ENCODE measurements around the gene UBR4. TPM values are rescaled to one million over a fixed set of nuclear protein-coding genes. Genes with fewer than 3 reads are reported as not detected.

UBR4 gene
- total and polyA plus RNA-seq, 4 donors: 103 to 182 (median 123) TPM

- H3K27me3 ChIP-seq (ENCODE audit: control insufficient read depth, insufficient read depth, low read length): no peaks in the 10 kb centered on the region
- no peaks in the 10 kb centered on the region for H3K9me3 ChIP-seq (ENCODE audit: control insufficient read depth, insufficient read depth, low read length)
- DNase-seq (ENCODE audit: low read depth in 4 of 6, low spot score in 6 of 6): no peak
- 89% methylated on average over 3 of the region's 3 CpGs for WGBS (ENCODE audit: insufficient coverage)
- H3K4me3 ChIP-seq (ENCODE audit: low read depth, low read length): no peak overlapping the region
- H3K4me1 ChIP-seq (ENCODE audit: control insufficient read depth, insufficient read depth, low read length): peaks cover 18% of the 10 kb centered on the region
- H3K36me3 ChIP-seq (ENCODE audit: control insufficient read depth, insufficient read depth, low read length): peaks cover 4% of the 10 kb centered on the region
- H3K27ac ChIP-seq (ENCODE audit: low read depth, low read length): no peak overlapping the region
These were observed 3.1 kb downstream of the UBR4 start for GRCh38 chr1:19206947-19207346.

GRCh38 chr1:19205845-19206244 lies 4.2 kb downstream of the UBR4 start:
- H3K27ac ChIP-seq (ENCODE audit: low read depth, low read length): no peak overlapping the region
- no peak overlapping the region for H3K4me3 ChIP-seq (ENCODE audit: low read depth, low read length)
- peaks cover 4% of the 10 kb centered on the region for H3K36me3 ChIP-seq (ENCODE audit: control insufficient read depth, insufficient read depth, low read length)
- peaks cover 15% of the 10 kb centered on the region for H3K4me1 ChIP-seq (ENCODE audit: control insufficient read depth, insufficient read depth, low read length)
- no CpG with 5 or more reads among the region's 5 CpGs for WGBS (ENCODE audit: insufficient coverage)
- H3K9me3 ChIP-seq (ENCODE audit: control insufficient read depth, insufficient read depth, low read length): no peaks in the 10 kb centered on the region
- H3K27me3 ChIP-seq (ENCODE audit: control insufficient read depth, insufficient read depth, low read length): no peaks in the 10 kb centered on the region
- no peak for DNase-seq (ENCODE audit: low read depth in 4 of 6, low spot score in 6 of 6)

GRCh38 chr1:19205403-19205802 lies 4.7 kb downstream of the UBR4 start:
- H3K9me3 ChIP-seq (ENCODE audit: control insufficient read depth, insufficient read depth, low read length): no peaks in the 10 kb centered on the region
- H3K36me3 ChIP-seq (ENCODE audit: control insufficient read depth, insufficient read depth, low read length): peaks cover 4% of the 10 kb centered on the region
- no peaks in the 10 kb centered on the region for H3K27me3 ChIP-seq (ENCODE audit: control insufficient read depth, insufficient read depth, low read length)
- WGBS (ENCODE audit: insufficient coverage): 100% methylated on average over 1 of the region's 1 CpG
- peaks cover 17% of the 10 kb centered on the region for H3K4me1 ChIP-seq (ENCODE audit: control insufficient read depth, insufficient read depth, low read length)
- H3K4me3 ChIP-seq (ENCODE audit: low read depth, low read length): no peak overlapping the region
- DNase-seq (ENCODE audit: low read depth in 4 of 6, low spot score in 6 of 6): no peak
- no peak overlapping the region for H3K27ac ChIP-seq (ENCODE audit: low read depth, low read length)

- H3K4me3 ChIP-seq (ENCODE audit: low read depth, low read length): no peak overlapping the region
- peaks cover 20% of the 10 kb centered on the region for H3K4me1 ChIP-seq (ENCODE audit: control insufficient read depth, insufficient read depth, low read length)
- H3K27me3 ChIP-seq (ENCODE audit: control insufficient read depth, insufficient read depth, low read length): no peaks in the 10 kb centered on the region
- H3K27ac ChIP-seq (ENCODE audit: low read depth, low read length): no peak overlapping the region
- H3K36me3 ChIP-seq (ENCODE audit: control insufficient read depth, insufficient read depth, low read length): peaks cover 6% of the 10 kb centered on the region
- no peak for DNase-seq (ENCODE audit: low read depth in 4 of 6, low spot score in 6 of 6)
- H3K9me3 ChIP-seq (ENCODE audit: control insufficient read depth, insufficient read depth, low read length): no peaks in the 10 kb centered on the region
- 100% methylated on average over 2 of the region's 6 CpGs for WGBS (ENCODE audit: insufficient coverage)
These were observed 5.4 kb downstream of the UBR4 start for GRCh38 chr1:19204446-19205266.

- Histone ChIP-seq H3K36me3 (ENCODE audit: control insufficient read depth, insufficient read depth, low read length) (peaks cover 8% of the 10 kb centered on the region), H3K4me1 (ENCODE audit: control insufficient read depth, insufficient read depth, low read length) (peaks cover 20% of the 10 kb centered on the region), H3K9me3 (ENCODE audit: control insufficient read depth, insufficient read depth, low read length) (no peaks in the 10 kb centered on the region), H3K27me3 (ENCODE audit: control insufficient read depth, insufficient read depth, low read length) (no peaks in the 10 kb centered on the region), H3K27ac (ENCODE audit: low read depth, low read length) (no peak overlapping the region), H3K4me3 (ENCODE audit: low read depth, low read length) (no peak overlapping the region)
- WGBS (ENCODE audit: insufficient coverage): no CpG with 5 or more reads among the region's 2 CpGs
- DNase-seq (ENCODE audit: low read depth in 4 of 6, low spot score in 6 of 6): peak in 4 of 6 donors; percentile 14 to 49 (median 23)
These were observed 6.6 kb downstream of the UBR4 start for GRCh38 chr1:19203440-19203839.

GRCh38 chr1:19202396-19202795 lies 7.7 kb downstream of the UBR4 start:
- Histone ChIP-seq H3K27me3 (ENCODE audit: control insufficient read depth, insufficient read depth, low read length) (no peaks in the 10 kb centered on the region), H3K4me1 (ENCODE audit: control insufficient read depth, insufficient read depth, low read length) (peaks cover 20% of the 10 kb centered on the region), H3K36me3 (ENCODE audit: control insufficient read depth, insufficient read depth, low read length) (peaks cover 12% of the 10 kb centered on the region), H3K4me3 (ENCODE audit: low read depth, low read length) (no peak overlapping the region), H3K27ac (ENCODE audit: low read depth, low read length) (no peak overlapping the region), H3K9me3 (ENCODE audit: control insufficient read depth, insufficient read depth, low read length) (no peaks in the 10 kb centered on the region)
- 93% methylated on average over 2 of the region's 3 CpGs for WGBS (ENCODE audit: insufficient coverage)
- DNase-seq (ENCODE audit: low read depth in 4 of 6, low spot score in 6 of 6): no peak

GRCh38 chr1:19199969-19200604 lies 10.0 kb downstream of the UBR4 start:
- DNase-seq (ENCODE audit: low read depth in 4 of 6, low spot score in 6 of 6): no peak
- Histone ChIP-seq H3K9me3 (ENCODE audit: control insufficient read depth, insufficient read depth, low read length) (no peaks in the 10 kb centered on the region), H3K36me3 (ENCODE audit: control insufficient read depth, insufficient read depth, low read length) (peaks cover 23% of the 10 kb centered on the region), H3K27ac (ENCODE audit: low read depth, low read length) (no peak overlapping the region), H3K4me1 (ENCODE audit: control insufficient read depth, insufficient read depth, low read length) (peaks cover 20% of the 10 kb centered on the region), H3K27me3 (ENCODE audit: control insufficient read depth, insufficient read depth, low read length) (no peaks in the 10 kb centered on the region), H3K4me3 (ENCODE audit: low read depth, low read length) (no peak overlapping the region)
- 50% methylated on average over 1 of the region's 4 CpGs for WGBS (ENCODE audit: insufficient coverage)

GRCh38 chr1:19199329-19199968 lies 10.6 kb downstream of the UBR4 start:
- H3K27ac ChIP-seq (ENCODE audit: low read depth, low read length): no peak overlapping the region
- no peak overlapping the region for H3K4me3 ChIP-seq (ENCODE audit: low read depth, low read length)
- H3K27me3 ChIP-seq (ENCODE audit: control insufficient read depth, insufficient read depth, low read length): no peaks in the 10 kb centered on the region
- H3K36me3 ChIP-seq (ENCODE audit: control insufficient read depth, insufficient read depth, low read length): peaks cover 28% of the 10 kb centered on the region
- WGBS (ENCODE audit: insufficient coverage): no CpG with 5 or more reads among the region's 4 CpGs
- H3K4me1 ChIP-seq (ENCODE audit: control insufficient read depth, insufficient read depth, low read length): peaks cover 20% of the 10 kb centered on the region
- DNase-seq (ENCODE audit: low read depth in 4 of 6, low spot score in 6 of 6): no peak
- no peaks in the 10 kb centered on the region for H3K9me3 ChIP-seq (ENCODE audit: control insufficient read depth, insufficient read depth, low read length)

GRCh38 chr1:19198820-19199219 lies 11.2 kb downstream of the UBR4 start:
- no CpG with 5 or more reads among the region's 4 CpGs for WGBS (ENCODE audit: insufficient coverage)
- H3K27me3 ChIP-seq (ENCODE audit: control insufficient read depth, insufficient read depth, low read length): no peaks in the 10 kb centered on the region
- no peak overlapping the region for H3K27ac ChIP-seq (ENCODE audit: low read depth, low read length)
- H3K4me1 ChIP-seq (ENCODE audit: control insufficient read depth, insufficient read depth, low read length): peaks cover 20% of the 10 kb centered on the region
- peaks cover 31% of the 10 kb centered on the region for H3K36me3 ChIP-seq (ENCODE audit: control insufficient read depth, insufficient read depth, low read length)
- no peak for DNase-seq (ENCODE audit: low read depth in 4 of 6, low spot score in 6 of 6)
- H3K9me3 ChIP-seq (ENCODE audit: control insufficient read depth, insufficient read depth, low read length): no peaks in the 10 kb centered on the region
- no peak overlapping the region for H3K4me3 ChIP-seq (ENCODE audit: low read depth, low read length)

Data from spinal cord (tissue), 10 donors.